Measurements from ENCODE around the gene SMAD3. TPM values are rescaled to one million over a fixed set of nuclear protein-coding genes. Genes with fewer than 3 reads are reported as not detected.

The SMAD3 gene
- total RNA-seq, 1 donor: 67.8 TPM

DNA sequence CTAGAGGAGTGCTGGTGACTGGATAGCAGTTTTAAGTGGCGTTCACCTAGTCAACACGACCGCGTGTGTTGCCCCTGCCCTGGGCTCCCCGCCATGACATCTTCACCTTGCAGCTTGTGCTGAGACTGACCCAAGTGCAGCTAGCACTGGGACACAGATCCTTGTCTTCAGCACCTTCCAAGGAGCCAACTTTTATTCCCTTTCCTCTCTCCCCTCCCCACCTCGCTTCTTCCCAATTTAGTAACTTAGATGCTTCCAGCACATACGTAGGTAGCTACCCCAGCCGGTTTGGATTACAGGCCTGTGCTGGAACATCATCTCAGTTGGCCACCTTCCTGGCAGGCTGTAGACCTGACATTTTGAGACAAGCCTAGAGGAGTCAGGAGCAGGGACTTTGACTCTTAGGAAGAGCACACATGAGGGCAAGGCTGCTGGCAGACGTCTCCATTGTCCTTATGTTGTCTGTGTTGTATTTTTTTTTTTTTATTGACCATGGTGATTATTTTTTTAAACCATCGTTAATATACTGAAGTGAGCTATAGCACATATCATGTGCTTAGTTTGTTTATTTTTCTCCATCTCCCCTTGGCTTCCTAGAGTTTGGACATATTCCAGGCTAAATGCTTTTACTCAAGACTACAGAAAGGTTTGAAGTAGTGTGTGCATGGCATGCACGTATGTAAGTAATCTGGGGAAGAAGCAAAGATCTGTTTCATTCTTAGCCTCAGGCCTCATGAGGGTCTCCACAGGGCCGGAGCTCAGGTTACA, 128.0 kb downstream of the SMAD3 start:
- TF ChIP-seq, protein P1, sequence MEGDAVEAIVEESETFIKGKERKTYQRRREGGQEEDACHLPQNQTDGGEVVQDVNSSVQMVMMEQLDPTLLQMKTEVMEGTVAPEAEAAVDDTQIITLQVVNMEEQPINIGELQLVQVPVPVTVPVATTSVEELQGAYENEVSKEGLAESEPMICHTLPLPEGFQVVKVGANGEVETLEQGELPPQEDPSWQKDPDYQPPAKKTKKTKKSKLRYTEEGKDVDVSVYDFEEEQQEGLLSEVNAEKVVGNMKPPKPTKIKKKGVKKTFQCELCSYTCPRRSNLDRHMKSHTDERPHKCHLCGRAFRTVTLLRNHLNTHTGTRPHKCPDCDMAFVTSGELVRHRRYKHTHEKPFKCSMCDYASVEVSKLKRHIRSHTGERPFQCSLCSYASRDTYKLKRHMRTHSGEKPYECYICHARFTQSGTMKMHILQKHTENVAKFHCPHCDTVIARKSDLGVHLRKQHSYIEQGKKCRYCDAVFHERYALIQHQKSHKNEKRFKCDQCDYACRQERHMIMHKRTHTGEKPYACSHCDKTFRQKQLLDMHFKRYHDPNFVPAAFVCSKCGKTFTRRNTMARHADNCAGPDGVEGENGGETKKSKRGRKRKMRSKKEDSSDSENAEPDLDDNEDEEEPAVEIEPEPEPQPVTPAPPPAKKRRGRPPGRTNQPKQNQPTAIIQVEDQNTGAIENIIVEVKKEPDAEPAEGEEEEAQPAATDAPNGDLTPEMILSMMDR (IDR thresholded peaks at IDR 0.05; ENCODE audit: insufficient read depth, low read depth, low read length): no peak
- no peak for DNase-seq (ENCODE audit: low read depth)
- H3K4me3 ChIP-seq (ENCODE audit: low read depth, low read length): no peak overlapping the region

DNA sequence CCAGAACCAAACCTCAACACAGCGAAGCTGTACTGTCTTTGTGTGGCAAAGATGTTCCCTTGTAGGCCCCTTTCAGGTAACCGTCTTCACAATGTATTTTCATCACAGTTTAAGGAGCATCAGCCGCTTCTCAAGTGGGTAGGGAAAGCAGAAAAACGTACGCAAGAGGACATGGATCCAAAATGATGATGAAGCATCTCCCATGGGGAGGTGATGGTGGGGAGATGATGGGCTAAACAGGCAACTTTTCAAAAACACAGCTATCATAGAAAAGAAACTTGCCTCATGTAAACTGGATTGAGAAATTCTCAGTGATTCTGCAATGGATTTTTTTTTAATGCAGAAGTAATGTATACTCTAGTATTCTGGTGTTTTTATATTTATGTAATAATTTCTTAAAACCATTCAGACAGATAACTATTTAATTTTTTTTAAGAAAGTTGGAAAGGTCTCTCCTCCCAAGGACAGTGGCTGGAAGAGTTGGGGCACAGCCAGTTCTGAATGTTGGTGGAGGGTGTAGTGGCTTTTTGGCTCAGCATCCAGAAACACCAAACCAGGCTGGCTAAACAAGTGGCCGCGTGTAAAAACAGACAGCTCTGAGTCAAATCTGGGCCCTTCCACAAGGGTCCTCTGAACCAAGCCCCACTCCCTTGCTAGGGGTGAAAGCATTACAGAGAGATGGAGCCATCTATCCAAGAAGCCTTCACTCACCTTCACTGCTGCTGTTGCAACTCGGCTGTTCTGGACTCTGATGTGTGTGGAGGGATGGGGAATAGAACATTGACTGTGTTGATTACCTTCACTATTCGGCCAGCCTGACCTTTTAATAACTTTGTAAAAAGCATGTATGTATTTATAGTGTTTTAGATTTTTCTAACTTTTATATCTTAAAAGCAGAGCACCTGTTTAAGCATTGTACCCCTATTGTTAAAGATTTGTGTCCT, 129.0 kb downstream of the SMAD3 start:
- no peak overlapping the region for H3K4me3 ChIP-seq (ENCODE audit: low read depth, low read length)
- DNase-seq (ENCODE audit: low read depth): no peak
- TF ChIP-seq, protein P1 (IDR thresholded peaks at IDR 0.05; ENCODE audit: insufficient read depth, low read depth, low read length): no peak

DNA sequence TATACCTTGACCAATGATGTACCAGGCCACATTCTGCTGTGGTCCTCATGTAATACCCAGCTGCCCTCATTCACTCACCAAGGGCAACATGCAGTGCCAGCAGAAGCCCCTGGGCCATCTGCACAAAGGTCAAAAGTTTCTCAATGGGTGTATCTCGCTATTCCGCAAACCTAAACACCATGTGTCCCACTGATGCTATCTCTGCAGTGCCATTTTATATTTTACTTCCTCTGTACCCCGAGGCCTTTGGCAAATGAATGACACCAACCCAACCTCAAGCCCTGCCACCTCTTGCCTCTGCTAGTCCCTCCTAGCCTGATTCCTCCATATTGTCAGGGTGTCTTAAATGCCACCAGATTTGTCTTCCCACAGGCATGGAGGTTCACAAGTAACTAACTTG, 129.9 kb downstream of the SMAD3 start:
- no peak overlapping the region for H3K4me3 ChIP-seq (ENCODE audit: low read depth, low read length)
- TF ChIP-seq, protein P1 (IDR thresholded peaks at IDR 0.05; ENCODE audit: insufficient read depth, low read depth, low read length): no peak
- DNase-seq (ENCODE audit: low read depth): no peak

DNA sequence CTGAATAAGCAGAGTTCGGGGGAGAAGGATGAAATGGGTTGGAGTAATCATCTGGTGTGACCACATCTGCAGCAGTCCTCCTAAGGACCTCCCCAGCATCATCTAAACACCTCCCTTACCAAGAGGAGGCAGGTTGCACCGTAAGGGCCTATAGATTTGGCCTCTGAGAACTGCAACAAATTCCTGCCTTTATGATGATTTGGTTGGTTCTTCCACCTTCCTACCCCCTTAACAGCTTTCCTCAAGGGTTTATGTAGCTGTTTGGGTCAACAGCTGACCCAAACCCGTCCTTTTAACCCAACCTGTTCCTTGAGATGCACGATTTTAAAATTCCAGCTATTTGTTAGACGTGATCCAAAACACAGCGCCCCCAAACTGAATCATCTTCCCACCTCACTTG, 130.8 kb downstream of the SMAD3 start:
- no peak overlapping the region for H3K4me3 ChIP-seq (ENCODE audit: low read depth, low read length)
- TF ChIP-seq, protein P1 (IDR thresholded peaks at IDR 0.05; ENCODE audit: insufficient read depth, low read depth, low read length): no peak
- DNase-seq (ENCODE audit: low read depth): no peak

DNA sequence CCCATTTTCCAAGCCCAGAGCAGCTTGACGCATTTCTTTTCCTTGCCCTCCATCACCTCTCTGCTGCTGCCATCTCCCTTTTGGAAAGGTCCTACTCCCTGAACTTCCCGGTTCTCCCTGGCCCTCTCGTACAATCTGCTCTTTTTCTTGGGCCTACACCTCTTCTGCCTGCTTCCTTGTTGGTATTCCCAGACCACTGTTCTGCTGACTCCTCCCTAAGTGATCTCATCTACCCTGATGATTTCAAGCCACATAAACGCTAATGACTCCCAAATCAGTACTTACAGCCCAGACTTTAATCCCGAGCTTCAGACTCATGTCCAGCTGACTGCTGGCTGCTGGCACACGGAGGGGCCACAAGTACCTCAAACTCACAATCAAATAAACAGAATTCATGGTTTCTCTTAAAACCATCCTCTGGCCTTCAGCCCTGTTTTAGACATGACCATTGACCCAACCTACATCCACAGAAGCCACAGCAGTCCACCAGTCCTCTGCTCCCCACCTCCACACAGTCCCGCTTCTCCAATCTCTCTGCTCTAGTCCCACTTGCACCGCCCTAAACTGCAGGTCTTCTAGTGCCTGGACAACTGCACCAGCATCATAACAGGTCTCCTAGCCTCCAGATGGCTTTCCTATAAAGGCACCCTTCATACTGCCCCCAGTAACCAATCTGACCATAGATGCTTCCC, 131.4 kb downstream of the SMAD3 start:
- TF ChIP-seq, protein P1 (IDR thresholded peaks at IDR 0.05; ENCODE audit: insufficient read depth, low read depth, low read length): no peak
- peak; percentile 94 for DNase-seq (ENCODE audit: low read depth)
- H3K4me3 ChIP-seq (ENCODE audit: low read depth, low read length): no peak overlapping the region

DNA sequence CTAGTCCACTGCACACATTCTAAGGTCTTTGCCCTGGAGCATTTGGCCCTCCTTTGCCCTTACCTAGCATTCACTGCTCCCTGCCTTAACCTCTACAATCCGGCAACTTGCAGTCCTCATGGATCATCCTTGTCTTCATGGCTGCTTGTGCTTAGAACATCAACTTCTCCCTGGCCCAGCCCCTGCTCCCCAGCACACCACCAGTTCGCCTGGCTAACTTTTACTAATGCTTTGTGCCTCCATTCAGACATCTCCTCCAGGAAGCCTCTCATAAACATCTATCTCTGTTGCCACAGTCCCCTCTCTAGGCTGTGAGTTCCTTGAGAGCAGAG, 131.9 kb downstream of the SMAD3 start:
- TF ChIP-seq, protein P1 (IDR thresholded peaks at IDR 0.05; ENCODE audit: insufficient read depth, low read depth, low read length): no peak
- DNase-seq (ENCODE audit: low read depth): peak; percentile 48

More for the DNA sequence above, 131.9 kb downstream of the SMAD3 start:
- no peak overlapping the region for H3K4me3 ChIP-seq (ENCODE audit: low read depth, low read length)
